BLaER1 (cell line): Measurements from ENCODE around the gene ATP5PD.
A peak's percentile ranks its signal among the peaks of the same experiment; 100 is the strongest.
"Not testable (repeated sequence)": the region's sequence is repeated elsewhere in the genome, so short reads cannot be mapped to it uniquely, and the experiment has no call there.

Source experiments
- H3K27ac ChIP-seq: shearing (Covaris generic); formaldehyde crosslinking; 2 replicates; pipeline ENCODE4 v1.8.1; 2022
- H3K27me3 ChIP-seq: shearing (Covaris generic); formaldehyde crosslinking; 2 replicates; pipeline ENCODE4 v1.8.1; 2022
- H3K36me3 ChIP-seq: shearing (Covaris generic); formaldehyde crosslinking; 2 replicates; pipeline ENCODE4 v1.8.1; 2022
- H3K4me1 ChIP-seq: shearing (Covaris generic); formaldehyde crosslinking; 2 replicates; pipeline ENCODE4 v1.8.1; 2022
- H3K4me2 ChIP-seq: shearing (Covaris generic); formaldehyde crosslinking; 2 replicates; pipeline ENCODE4 v1.8.1; 2022
- H3K4me3 ChIP-seq: shearing (Covaris generic); formaldehyde crosslinking; 2 replicates; pipeline ENCODE4 v1.8.1; 2022
- H3K9ac ChIP-seq: shearing (Covaris generic); formaldehyde crosslinking; 2 replicates; pipeline ENCODE4 v1.8.1; 2022
- H3K9me3 ChIP-seq: shearing (Covaris generic); formaldehyde crosslinking; 2 replicates; pipeline ENCODE4 v1.8.1; 2022
- H4K20me1 ChIP-seq: shearing (Covaris generic); formaldehyde crosslinking; 2 replicates; pipeline ENCODE4 v1.8.1; 2022
- Cebpa-rat ChIP-seq: shearing (Covaris generic); IDR thresholded peaks from 2 replicates; pipeline ENCODE4 v1.8.1; 2022

The ATP5PD gene

DNA sequence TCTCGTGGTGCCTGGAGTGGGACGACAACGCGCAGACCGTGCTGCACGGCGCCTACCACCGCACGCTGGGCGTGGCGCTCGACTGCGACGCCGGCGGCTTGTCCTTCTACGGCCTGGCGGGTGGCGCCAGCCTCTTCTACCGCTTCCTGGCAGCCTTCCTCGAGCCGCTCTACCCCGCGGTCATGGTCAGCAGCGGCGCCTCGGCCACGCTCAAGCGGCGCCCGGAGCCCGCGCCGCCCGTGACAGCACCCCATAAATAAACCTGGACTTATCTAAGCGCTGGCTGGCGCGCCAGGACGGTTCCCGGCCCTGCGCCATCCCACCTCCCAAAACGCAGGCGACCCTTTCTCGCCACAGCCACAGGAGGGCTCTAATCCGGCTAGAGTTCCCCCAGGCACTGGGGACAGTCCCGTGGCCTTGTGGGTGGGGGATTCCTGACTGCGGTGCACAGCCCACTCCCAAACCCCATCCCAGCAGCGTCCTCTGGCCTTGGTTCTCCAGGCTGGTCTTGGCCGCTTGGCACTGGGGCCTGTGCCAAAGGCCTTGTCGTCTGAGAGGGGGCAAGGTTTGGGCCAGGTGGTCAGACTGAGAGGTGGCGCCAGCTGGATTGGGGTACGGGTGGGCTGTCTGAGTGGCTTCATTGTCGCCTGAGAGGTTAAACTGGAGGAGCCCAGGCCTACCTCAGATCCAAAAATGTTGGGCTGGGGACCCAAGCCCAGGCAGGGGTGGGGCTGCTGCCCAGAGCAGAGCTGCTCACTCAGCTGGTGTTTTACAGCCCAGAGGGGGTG is 30.9 kb upstream of the ATP5PD start:
- H3K27ac ChIP-seq: no peak overlapping the region
- no peak overlapping the region for H3K9ac ChIP-seq
- H4K20me1 ChIP-seq: no peaks in the 10 kb centered on the region
- H3K4me1 ChIP-seq: peaks cover 34% of the 10 kb centered on the region
- H3K9me3 ChIP-seq: no peaks in the 10 kb centered on the region
- TF ChIP-seq Cebpa-rat: no peak
- peak overlapping the region; percentile 80 for H3K4me2 ChIP-seq
- H3K27me3 ChIP-seq: peaks cover 41% of the 10 kb centered on the region
- H3K4me3 ChIP-seq: peak overlapping the region; percentile 57
- no peaks in the 10 kb centered on the region for H3K36me3 ChIP-seq

DNA sequence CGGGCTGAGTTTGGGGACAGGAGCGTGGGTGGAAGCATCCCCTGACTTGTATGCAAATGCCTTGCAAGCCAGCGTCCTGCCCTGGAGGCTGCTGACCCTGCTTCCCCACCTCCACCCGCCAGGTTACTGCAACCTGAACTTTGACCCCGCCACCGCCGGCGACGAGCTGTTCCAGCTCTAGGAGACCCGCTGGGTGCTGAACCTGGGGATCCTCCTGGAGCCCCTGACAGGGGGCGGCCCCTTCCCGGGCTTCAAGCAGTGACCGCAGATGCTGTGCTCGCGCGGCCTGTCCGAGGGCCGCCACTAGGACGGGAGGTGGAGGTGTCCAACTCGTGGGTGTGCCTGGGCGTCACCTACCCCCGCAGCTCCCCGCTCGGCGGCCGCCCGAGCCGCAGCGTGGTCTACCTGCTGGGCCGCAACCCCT is 30.3 kb upstream of the ATP5PD start:
- H3K27me3 ChIP-seq: peaks cover 41% of the 10 kb centered on the region
- no peak overlapping the region for H3K9ac ChIP-seq
- H3K9me3 ChIP-seq: no peaks in the 10 kb centered on the region
- TF ChIP-seq Cebpa-rat: no peak
- H3K27ac ChIP-seq: no peak overlapping the region
- H3K4me2 ChIP-seq: peak overlapping the region; percentile 80
- peaks cover 32% of the 10 kb centered on the region for H3K4me1 ChIP-seq
- peak overlapping the region; percentile 57 for H3K4me3 ChIP-seq
- no peaks in the 10 kb centered on the region for H3K36me3 ChIP-seq
- no peaks in the 10 kb centered on the region for H4K20me1 ChIP-seq

DNA sequence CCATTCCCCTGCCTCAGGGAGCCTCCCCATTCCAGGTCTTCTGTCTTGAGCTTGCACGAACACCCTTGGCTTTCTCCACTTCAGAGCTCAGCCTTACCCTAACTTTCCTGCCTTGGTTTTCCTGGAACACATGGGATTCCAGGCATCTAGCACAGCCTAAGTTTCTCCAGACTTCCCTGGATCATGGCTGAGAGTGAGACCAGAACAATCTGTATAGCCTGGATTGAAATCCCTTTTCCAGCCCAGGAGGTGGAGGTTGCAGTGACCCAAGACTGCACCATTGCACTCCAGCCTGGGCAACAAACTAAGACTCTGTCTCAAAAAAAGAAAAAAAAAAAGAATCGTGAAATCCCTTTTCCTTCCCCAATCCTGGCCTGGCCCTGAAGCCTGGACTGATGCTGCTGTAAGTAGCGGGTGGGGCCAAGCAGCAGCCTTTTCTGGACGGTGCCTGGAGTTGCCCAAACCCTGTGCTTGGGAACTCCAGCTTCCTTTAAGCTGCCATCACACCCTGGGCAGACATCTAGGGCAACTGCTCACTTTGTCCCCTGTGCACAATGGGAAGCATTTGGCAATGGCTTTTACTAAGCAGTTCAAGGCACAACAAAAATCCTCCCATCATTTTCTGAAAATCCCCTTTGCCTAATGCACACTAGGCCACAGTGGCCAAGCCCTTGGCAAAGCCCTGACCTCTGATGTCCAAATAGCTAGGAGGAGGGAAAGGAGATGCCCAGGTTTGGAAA is 29.0 kb upstream of the ATP5PD start:
- peaks cover 41% of the 10 kb centered on the region for H3K27me3 ChIP-seq
- no peak overlapping the region for H3K4me2 ChIP-seq
- H3K9me3 ChIP-seq: no peaks in the 10 kb centered on the region

DNA sequence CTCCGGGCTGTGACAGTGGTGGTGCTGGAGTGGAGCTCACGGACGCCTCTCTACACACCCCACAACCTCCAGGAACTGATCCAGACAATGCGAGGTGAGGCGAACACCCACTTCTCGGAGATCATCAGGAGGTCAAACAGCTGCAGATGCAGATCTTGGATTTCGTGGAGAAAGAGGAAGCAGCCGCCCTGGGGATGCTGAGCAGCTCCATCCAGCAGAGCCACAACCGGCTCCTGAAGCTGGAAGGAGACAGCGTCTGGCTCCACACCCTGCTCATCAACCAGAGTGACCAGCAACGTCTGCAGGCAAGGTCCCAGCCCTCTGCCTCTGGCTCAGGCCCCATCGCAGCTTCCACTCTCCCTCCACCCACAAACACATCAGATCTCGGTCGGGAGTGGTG is 27.8 kb upstream of the ATP5PD start:
- H3K9me3 ChIP-seq: no peaks in the 10 kb centered on the region
- no peaks in the 10 kb centered on the region for H3K36me3 ChIP-seq
- H3K27me3 ChIP-seq: peaks cover 38% of the 10 kb centered on the region
- H3K9ac ChIP-seq: no peak overlapping the region
- no peak for TF ChIP-seq Cebpa-rat
- H3K4me3 ChIP-seq: no peak overlapping the region
- no peak overlapping the region for H3K27ac ChIP-seq
- H4K20me1 ChIP-seq: no peaks in the 10 kb centered on the region
- H3K4me1 ChIP-seq: peaks cover 25% of the 10 kb centered on the region
- no peak overlapping the region for H3K4me2 ChIP-seq

More for the DNA sequence above, 29.0 kb upstream of the ATP5PD start:
- Histone ChIP-seq H3K4me3 (no peak overlapping the region), H3K9ac (no peak overlapping the region), H4K20me1 (no peaks in the 10 kb centered on the region), H3K27ac (no peak overlapping the region), H3K4me1 (peaks cover 32% of the 10 kb centered on the region), H3K36me3 (no peaks in the 10 kb centered on the region)
- TF ChIP-seq Cebpa-rat: no peak

DNA sequence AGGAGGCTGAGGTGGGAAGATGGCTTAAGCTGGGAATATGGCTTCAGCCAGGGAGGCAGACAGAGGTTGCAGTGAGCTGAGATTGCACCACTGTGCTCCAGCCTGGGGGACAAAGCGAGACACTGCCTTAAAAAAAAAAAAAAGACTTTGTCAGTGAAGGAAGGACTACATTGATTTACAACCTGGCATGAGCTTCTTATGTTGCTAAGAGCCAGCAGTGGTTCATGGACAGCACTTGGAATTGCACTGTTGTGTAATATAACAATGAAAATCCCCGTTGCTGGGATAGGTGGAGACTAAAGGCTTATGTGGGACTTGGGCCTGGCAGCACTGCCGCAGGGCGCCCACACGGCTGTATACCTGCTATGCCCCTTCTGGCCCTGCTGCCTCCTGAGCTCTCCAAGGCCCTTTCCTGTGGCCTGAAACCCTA is 26.9 kb upstream of the ATP5PD start:
- Histone ChIP-seq H3K9me3 (no peaks in the 10 kb centered on the region), H3K27ac (no peak overlapping the region), H3K4me1 (peaks cover 16% of the 10 kb centered on the region), H3K27me3 (peaks cover 29% of the 10 kb centered on the region), H3K9ac (no peak overlapping the region), H3K4me3 (no peak overlapping the region), H3K4me2 (no peak overlapping the region), H4K20me1 (no peaks in the 10 kb centered on the region), H3K36me3 (no peaks in the 10 kb centered on the region)
- TF ChIP-seq Cebpa-rat: no peak

DNA sequence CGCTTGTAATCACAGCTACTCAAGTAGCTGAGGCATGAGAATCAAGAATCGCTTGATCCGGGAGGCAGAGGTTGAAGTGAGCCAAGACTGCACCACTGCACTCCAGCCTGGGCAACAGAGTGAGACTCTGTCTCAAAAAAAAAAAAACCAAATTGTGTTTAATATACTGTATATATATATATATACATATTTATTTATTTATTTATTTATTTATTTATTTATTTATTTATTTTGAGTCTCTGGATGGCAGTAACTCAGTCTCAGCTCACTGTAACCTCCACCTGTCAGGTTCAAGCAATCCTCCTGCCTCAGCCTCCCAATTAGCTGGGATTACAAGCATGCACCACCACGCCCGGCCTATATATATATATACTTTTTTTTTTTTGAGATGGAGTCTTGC is 26.1 kb upstream of the ATP5PD start:
- not testable (repeated sequence) for H3K4me3 ChIP-seq, H3K4me2 ChIP-seq

DNA sequence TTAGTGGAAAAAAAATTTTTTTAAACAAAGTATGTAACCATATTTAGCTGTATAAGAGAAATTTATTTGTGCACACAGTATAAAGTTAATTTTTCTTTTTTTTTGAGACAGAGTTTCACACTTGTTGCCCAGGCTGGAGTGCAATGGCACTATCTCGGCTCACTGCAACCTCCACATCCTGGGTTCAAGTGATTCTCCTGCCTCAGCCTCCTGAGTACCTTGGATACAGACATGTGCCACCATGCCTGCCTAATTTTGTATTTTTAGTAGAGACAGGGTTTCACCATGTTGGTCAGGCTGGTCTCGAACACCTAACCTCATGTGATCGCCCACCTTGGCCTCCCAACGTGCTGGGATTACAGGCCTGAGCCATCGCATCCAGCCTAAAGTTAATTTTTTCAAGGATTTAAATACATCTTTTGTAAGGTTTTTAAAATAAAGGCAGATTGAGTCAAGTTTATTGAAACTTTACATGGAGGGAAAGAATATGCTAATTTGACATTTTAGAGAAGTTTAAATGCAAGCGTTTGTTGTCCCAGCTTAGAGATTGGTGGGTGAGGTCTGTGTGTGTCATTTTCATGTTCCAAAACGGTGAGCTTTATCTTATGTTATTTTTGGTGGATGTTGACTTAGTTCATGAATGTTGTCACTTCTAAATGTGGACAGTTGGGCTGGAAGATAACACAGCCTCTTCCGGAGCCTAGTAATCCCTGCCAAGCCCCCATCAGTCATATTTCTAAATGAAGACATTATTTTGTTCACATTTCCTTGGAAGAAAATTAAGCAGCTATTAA is 24.9 kb upstream of the ATP5PD start:
- not testable (repeated sequence) for H3K36me3 ChIP-seq, H4K20me1 ChIP-seq, H3K4me2 ChIP-seq, H3K4me3 ChIP-seq, H3K9ac ChIP-seq, H3K27ac ChIP-seq, H3K9me3 ChIP-seq, H3K27me3 ChIP-seq
- H3K4me1 ChIP-seq: peaks cover 13% of the 10 kb centered on the region

More for the DNA sequence above, 26.1 kb upstream of the ATP5PD start:
- H3K9me3 ChIP-seq, H4K20me1 ChIP-seq, H3K36me3 ChIP-seq, H3K9ac ChIP-seq, H3K27ac ChIP-seq: not testable (repeated sequence)
- H3K4me1 ChIP-seq: peaks cover 12% of the 10 kb centered on the region
- peaks cover 22% of the 10 kb centered on the region for H3K27me3 ChIP-seq

DNA sequence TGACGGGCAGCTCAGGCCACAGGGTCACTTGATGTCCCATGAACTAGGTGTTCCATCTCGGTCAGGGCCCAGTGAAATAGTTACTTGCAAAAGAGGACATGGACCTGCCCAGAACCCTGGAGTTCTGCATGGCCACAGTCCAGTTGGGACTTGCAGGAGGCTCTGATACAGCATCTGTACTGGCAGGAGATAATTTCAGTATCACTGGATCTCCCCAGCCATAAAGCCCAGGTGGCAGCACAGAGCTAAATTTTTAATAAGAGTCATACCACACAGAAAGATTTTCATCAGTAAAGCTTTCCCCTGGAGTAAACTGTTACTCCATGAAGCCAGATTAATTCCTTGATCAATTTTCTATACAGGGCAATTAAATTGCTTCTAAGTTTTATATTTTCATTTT is 23.0 kb upstream of the ATP5PD start:
- Histone ChIP-seq H3K9me3 (no peaks in the 10 kb centered on the region), H3K27me3 (no peaks in the 10 kb centered on the region), H3K4me3 (no peak overlapping the region), H4K20me1 (no peaks in the 10 kb centered on the region), H3K27ac (no peak overlapping the region), H3K4me1 (peaks cover 22% of the 10 kb centered on the region), H3K36me3 (peaks cover 7% of the 10 kb centered on the region), H3K9ac (no peak overlapping the region), H3K4me2 (no peak overlapping the region)
- TF ChIP-seq Cebpa-rat: no peak

DNA sequence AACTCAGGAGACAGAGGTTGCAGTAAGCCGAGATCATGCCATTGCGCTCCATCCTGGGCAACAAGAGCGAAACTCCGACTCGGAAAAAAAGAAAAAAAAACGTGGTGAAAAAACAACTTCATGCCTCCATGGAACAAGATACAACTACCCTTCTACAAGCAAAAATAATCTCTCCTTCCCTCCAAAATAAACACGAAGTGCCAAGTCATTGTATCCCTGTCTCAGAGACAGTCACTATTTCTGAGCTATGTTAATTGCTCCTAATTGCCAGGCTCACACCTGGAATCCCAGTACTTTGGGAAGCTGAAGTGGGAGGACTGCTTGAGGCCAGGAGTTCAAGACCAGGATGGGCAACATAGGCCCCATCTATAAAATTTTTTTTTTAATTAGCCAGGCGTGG is 22.0 kb upstream of the ATP5PD start:
- peaks cover 22% of the 10 kb centered on the region for H3K4me1 ChIP-seq
- no peak overlapping the region for H3K4me3 ChIP-seq
- H3K27ac ChIP-seq: no peak overlapping the region
- H3K27me3 ChIP-seq: no peaks in the 10 kb centered on the region
- H3K9me3 ChIP-seq: no peaks in the 10 kb centered on the region
- no peak overlapping the region for H3K9ac ChIP-seq
- peaks cover 17% of the 10 kb centered on the region for H3K36me3 ChIP-seq
- no peaks in the 10 kb centered on the region for H4K20me1 ChIP-seq
- TF ChIP-seq Cebpa-rat: no peak
- no peak overlapping the region for H3K4me2 ChIP-seq

DNA sequence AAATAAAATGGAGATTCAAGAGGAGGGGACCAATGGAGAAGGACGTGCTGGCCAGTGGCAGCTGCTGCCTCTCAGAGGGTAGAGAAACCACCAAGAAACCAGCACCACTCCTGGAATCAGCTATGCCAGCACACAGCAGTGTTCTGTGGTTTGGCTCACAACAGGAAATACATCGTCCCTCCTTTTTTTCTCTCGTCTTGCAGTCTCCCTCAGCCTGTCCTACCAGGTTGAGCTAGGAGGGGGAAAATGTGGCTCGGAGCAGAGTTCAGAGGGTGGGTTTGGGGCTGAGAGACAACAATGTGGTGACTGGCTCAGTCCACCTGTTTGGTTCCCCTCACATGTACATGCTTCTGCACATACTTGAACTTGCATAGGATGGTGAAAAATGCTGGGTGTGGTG is 21.1 kb upstream of the ATP5PD start:
- H3K27ac ChIP-seq: no peak overlapping the region
- no peaks in the 10 kb centered on the region for H3K27me3 ChIP-seq
- TF ChIP-seq Cebpa-rat: no peak
- peak overlapping the region; percentile 46 for H3K4me2 ChIP-seq
- H3K9me3 ChIP-seq: no peaks in the 10 kb centered on the region
- peaks cover 26% of the 10 kb centered on the region for H3K36me3 ChIP-seq
- no peak overlapping the region for H3K9ac ChIP-seq
- H3K4me1 ChIP-seq: peaks cover 22% of the 10 kb centered on the region
- H4K20me1 ChIP-seq: no peaks in the 10 kb centered on the region
- no peak overlapping the region for H3K4me3 ChIP-seq
